ENCODE data around the gene SCN2B. TPM values are rescaled to one million over a fixed set of nuclear protein-coding genes. Genes with fewer than 3 reads are reported as not detected.

SCN2B gene
- total RNA-seq, 3 donors from 2014 or later: 0.23 to 3.7 (median 0.34) TPM

DNA sequence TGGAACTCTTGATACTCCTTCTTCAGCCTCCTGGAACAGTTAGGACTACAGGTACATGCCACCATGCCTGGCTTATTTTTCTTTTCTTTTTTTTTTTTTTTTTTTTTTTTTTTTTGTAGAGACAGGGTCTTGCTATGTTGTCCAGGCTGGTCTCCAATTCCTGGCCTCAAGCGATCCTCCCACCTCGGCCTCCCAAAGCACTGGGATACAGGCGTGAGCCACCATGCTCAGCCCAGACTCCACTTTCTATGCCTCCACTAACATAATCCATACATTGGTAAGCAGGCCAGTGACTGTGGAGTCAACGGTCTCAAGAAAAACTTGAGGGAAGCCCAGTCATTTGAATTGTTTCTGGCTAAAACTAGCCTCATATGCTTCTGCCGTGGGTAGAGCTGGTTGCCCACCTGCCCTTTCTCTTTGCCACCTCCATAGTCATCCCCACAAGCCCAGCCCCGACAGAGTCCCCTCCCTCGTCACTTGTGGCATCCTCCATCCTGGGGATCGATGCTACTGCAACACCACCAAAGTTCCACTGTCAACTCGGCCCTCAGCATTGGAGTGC is 2.4 kb downstream of the SCN2B start:
- no peak for ATAC-seq
- TF ChIP-seq, protein P1, sequence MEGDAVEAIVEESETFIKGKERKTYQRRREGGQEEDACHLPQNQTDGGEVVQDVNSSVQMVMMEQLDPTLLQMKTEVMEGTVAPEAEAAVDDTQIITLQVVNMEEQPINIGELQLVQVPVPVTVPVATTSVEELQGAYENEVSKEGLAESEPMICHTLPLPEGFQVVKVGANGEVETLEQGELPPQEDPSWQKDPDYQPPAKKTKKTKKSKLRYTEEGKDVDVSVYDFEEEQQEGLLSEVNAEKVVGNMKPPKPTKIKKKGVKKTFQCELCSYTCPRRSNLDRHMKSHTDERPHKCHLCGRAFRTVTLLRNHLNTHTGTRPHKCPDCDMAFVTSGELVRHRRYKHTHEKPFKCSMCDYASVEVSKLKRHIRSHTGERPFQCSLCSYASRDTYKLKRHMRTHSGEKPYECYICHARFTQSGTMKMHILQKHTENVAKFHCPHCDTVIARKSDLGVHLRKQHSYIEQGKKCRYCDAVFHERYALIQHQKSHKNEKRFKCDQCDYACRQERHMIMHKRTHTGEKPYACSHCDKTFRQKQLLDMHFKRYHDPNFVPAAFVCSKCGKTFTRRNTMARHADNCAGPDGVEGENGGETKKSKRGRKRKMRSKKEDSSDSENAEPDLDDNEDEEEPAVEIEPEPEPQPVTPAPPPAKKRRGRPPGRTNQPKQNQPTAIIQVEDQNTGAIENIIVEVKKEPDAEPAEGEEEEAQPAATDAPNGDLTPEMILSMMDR (IDR thresholded peaks at IDR 0.05): no peak
- no peak overlapping the region for H3K4me3 ChIP-seq
- intact Hi-C loops (cut with DNase I, micrococcal nuclease): no loop called here
- H3K36me3 ChIP-seq (ENCODE audit: low read depth): no peaks in the 10 kb centered on the region
- peaks cover 7% of the 10 kb centered on the region for H3K4me1 ChIP-seq (ENCODE audit: low read depth)
- no peaks in the 10 kb centered on the region for H3K9me3 ChIP-seq
- no peak for DNase-seq

GRCh38 chr11:118172356-118172755 is 4.1 kb downstream of the SCN2B start:
- H3K4me3 ChIP-seq: no peak overlapping the region
- ATAC-seq: no peak
- TF ChIP-seq, protein P1 (IDR thresholded peaks at IDR 0.05): no peak
- H3K9me3 ChIP-seq: no peaks in the 10 kb centered on the region
- DNase-seq: no peak
- peaks cover 7% of the 10 kb centered on the region for H3K4me1 ChIP-seq (ENCODE audit: low read depth)
- intact Hi-C loops (cut with DNase I, micrococcal nuclease): no loop called here
- H3K36me3 ChIP-seq (ENCODE audit: low read depth): no peaks in the 10 kb centered on the region

DNA sequence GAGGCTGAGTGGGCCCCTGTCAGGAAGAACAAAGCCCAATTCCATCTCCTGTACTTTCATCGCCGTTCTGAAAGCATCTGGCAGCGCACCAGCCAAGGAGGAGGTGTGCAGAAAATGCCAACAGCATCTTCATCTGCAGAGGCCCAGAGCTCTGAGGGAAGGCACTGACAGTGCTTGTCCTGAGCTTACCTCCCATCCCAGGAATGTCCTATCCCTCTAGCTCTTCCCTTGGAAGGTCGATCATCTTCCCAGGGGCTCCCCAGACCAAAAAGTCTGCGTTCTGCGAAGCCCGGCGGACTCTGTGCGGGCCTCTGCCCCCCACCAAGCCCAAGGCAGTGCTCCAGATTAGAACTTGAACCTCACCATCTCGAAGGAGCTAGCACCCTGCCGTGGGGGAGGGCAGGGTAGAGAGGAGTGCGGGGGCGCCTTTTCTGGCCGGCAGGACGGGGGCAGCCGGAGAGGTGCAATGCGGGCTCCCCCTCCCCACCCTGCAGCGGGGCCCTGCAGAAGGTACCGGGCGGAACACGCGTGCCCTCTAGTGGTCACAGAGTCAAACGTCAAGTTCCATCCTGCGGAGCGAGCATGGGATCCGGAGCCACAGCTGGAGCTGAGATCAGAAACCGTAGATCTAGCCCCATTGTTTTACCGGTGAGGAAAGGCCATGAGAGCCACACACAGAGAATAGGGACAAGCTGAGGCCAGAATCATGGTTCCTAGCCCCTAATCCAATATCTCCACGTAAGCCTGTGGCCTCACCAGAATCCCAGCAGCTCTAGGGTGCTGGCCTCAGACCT is 5.0 kb downstream of the SCN2B start:
- DNase-seq (peak; percentile 71), ATAC-seq (peak; percentile 87)
- intact Hi-C loops (cut with DNase I, micrococcal nuclease): no loop called here
- Histone ChIP-seq H3K36me3 (ENCODE audit: low read depth) (no peaks in the 10 kb centered on the region), H3K9me3 (no peaks in the 10 kb centered on the region), H3K4me3 (no peak overlapping the region), H3K4me1 (ENCODE audit: low read depth) (peaks cover 7% of the 10 kb centered on the region)
- TF ChIP-seq, protein P1 (IDR thresholded peaks at IDR 0.05): peak; percentile 80

DNA sequence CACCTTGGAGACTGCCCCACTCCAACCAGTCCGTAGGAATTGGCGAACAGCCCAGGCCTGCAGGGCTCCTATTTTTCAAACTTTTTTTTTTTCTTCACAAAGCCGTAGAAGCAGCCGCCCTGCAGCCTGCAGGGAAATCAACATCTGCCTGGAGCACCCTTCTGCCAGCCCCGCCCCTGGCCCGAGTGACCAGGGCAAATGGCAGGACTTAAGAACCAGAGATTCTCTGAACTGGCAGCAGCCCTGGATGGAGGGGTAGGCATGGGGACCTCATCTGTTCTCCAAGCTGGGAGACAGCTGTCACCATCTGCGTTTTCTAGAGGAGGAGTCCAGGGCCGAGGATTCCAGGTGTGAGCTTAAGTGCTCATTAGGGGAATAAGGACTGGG is 5.6 kb downstream of the SCN2B start:
- Histone ChIP-seq H3K36me3 (ENCODE audit: low read depth) (no peaks in the 10 kb centered on the region), H3K4me1 (ENCODE audit: low read depth) (peaks cover 7% of the 10 kb centered on the region), H3K9me3 (no peaks in the 10 kb centered on the region), H3K4me3 (no peak overlapping the region)
- TF ChIP-seq, protein P1 (IDR thresholded peaks at IDR 0.05): no peak
- DNase-seq (no peak), ATAC-seq (no peak)
- intact Hi-C loops (cut with DNase I, micrococcal nuclease): no loop called here

- peaks cover 7% of the 10 kb centered on the region for H3K4me1 ChIP-seq (ENCODE audit: low read depth)
- H3K4me3 ChIP-seq: no peak overlapping the region
- intact Hi-C loops (cut with DNase I, micrococcal nuclease): no loop called here
- ATAC-seq (no peak), DNase-seq (no peak)
- no peaks in the 10 kb centered on the region for H3K36me3 ChIP-seq (ENCODE audit: low read depth)
- H3K9me3 ChIP-seq: no peaks in the 10 kb centered on the region
- TF ChIP-seq, protein P1 (IDR thresholded peaks at IDR 0.05): no peak
Observed at GRCh38 chr11:118170231-118170630, 6.2 kb downstream of the SCN2B start.

Data from mucosa of descending colon (tissue), 3 donors.